Smooth muscle cell (in vitro differentiated cells): ENCODE measurements around the gene PTBP3. TPM values are rescaled to one million over a fixed set of nuclear protein-coding genes. Genes with fewer than 3 reads are reported as not detected.

Experiments
- DNase-seq: peaks from one replicate; lab custom pipeline; 2025; ENCODE audit not compliant: unreplicated experiment; lab: John Stamatoyannopoulos, UW
- H2AFZ ChIP-seq: fragments of 200-600 bp; sonication (generic); 2 replicates; pipeline ENCODE4 v1.6.0; 2016; ENCODE audit warnings: antibody characterized with exemption, low read depth, mild to moderate bottlenecking
- H3F3A ChIP-seq: fragments of 200-600 bp; sonication (generic); 2 replicates; pipeline ENCODE4 v1.6.0; 2017; ENCODE audit warnings: antibody characterized with exemption, low read depth
- H3K27ac ChIP-seq: fragments of 200-600 bp; sonication (generic); 2 replicates; pipeline ENCODE4 v1.5.1; 2016; ENCODE audit warnings: low read depth, mild to moderate bottlenecking
- H3K27me3 ChIP-seq: fragments of 200-600 bp; sonication (generic); 2 replicates; pipeline ENCODE4 v1.6.1; 2016; ENCODE audit warnings: low read depth, mild to moderate bottlenecking
- H3K36me3 ChIP-seq: fragments of 200-600 bp; sonication (generic); 2 replicates; pipeline ENCODE4 v1.5.1; 2016; ENCODE audit warnings: low read depth
- H3K4me1 ChIP-seq: fragments of 200-600 bp; sonication (generic); 2 replicates; pipeline ENCODE4 v1.5.1; 2016; ENCODE audit warnings: low read depth
- H3K4me2 ChIP-seq: fragments of 200-600 bp; sonication (generic); 2 replicates; pipeline ENCODE4 v1.6.0; 2016; ENCODE audit warnings: mild to moderate bottlenecking
- H3K4me3 ChIP-seq: fragments of 200-600 bp; sonication (generic); 2 replicates; pipeline ENCODE4 v1.5.1; 2016; ENCODE audit warnings: mild to moderate bottlenecking
- H3K79me2 ChIP-seq: fragments of 200-600 bp; sonication (generic); 2 replicates; pipeline ENCODE4 v1.6.0; 2016; ENCODE audit warnings: low read depth, mild to moderate bottlenecking
- H3K9ac ChIP-seq: fragments of 200-600 bp; sonication (generic); 2 replicates; pipeline ENCODE4 v1.6.0; 2016; ENCODE audit warnings: low read depth
- H3K9me3 ChIP-seq: fragments of 200-600 bp; sonication (generic); replicated peaks from 2 replicates; pipeline ENCODE4 v1.5.1; 2016; ENCODE audit warnings: low read depth
- H4K20me1 ChIP-seq: fragments of 200-600 bp; sonication (generic); 2 replicates; pipeline ENCODE4 v1.6.0; 2016; ENCODE audit warnings: low read depth
- WGBS: methylation state at CpG from one replicate; pipeline ENCODE4 v1.1.7; 2016; ENCODE audit warnings: low lambda C conversion rate; 5-methylcytosine and 5-hydroxymethylcytosine counted together
- polyA plus RNA-seq: library from polyadenylated mRNA; unstranded; fragments of >200 nt; fragmentation: Nextera tagmentation; extraction: Ambion mirVana; gene quantifications from 2 replicates; pipeline ENCODE4 v1.2.1, GENCODE V29; 2016
- total RNA-seq: library from RNA; depleted of rRNA; stranded (reverse); fragments of >200 nt; gene quantifications from 2 replicates; pipeline ENCODE4 v1.2.3, GENCODE V29; 2014
- TF ChIP-seq, protein P1 (sequence below): fragments of 200-600 bp; sonication (generic); IDR thresholded peaks from 2 replicates; pipeline ENCODE4 v1.5.1; 2017; ENCODE audit warnings: borderline replicate concordance, mild to moderate bottlenecking, antibody characterized with exemption; ENCODE audit not compliant: insufficient read depth, poor library complexity, severe bottlenecking

The PTBP3 gene
- total and polyA plus RNA-seq, 2 experiments from 2014 or later = 9.5 to 51.5 TPM

- Histone ChIP-seq H3K4me3 (no peak overlapping the region), H3K4me2 (no peak overlapping the region), H3K4me1 (peaks cover 17% of the 10 kb centered on the region), H3K36me3 (no peaks in the 10 kb centered on the region), H3K27me3 (no peaks in the 10 kb centered on the region), H3F3A (no peaks in the 10 kb centered on the region), H4K20me1 (peaks cover 61% of the 10 kb centered on the region), H3K79me2 (peaks cover 68% of the 10 kb centered on the region), H3K9ac (no peak overlapping the region), H2AFZ (no peak overlapping the region), H3K27ac (no peak overlapping the region), H3K9me3 (no peaks in the 10 kb centered on the region)
- WGBS = 94% methylated on average over 2 of the region's 2 CpGs
- TF ChIP-seq, protein P1, sequence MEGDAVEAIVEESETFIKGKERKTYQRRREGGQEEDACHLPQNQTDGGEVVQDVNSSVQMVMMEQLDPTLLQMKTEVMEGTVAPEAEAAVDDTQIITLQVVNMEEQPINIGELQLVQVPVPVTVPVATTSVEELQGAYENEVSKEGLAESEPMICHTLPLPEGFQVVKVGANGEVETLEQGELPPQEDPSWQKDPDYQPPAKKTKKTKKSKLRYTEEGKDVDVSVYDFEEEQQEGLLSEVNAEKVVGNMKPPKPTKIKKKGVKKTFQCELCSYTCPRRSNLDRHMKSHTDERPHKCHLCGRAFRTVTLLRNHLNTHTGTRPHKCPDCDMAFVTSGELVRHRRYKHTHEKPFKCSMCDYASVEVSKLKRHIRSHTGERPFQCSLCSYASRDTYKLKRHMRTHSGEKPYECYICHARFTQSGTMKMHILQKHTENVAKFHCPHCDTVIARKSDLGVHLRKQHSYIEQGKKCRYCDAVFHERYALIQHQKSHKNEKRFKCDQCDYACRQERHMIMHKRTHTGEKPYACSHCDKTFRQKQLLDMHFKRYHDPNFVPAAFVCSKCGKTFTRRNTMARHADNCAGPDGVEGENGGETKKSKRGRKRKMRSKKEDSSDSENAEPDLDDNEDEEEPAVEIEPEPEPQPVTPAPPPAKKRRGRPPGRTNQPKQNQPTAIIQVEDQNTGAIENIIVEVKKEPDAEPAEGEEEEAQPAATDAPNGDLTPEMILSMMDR = no peak
- no peak for DNase-seq
These were observed 52.5 kb downstream of the PTBP3 start for GRCh38 chr9:112280904-112281303.

DNA sequence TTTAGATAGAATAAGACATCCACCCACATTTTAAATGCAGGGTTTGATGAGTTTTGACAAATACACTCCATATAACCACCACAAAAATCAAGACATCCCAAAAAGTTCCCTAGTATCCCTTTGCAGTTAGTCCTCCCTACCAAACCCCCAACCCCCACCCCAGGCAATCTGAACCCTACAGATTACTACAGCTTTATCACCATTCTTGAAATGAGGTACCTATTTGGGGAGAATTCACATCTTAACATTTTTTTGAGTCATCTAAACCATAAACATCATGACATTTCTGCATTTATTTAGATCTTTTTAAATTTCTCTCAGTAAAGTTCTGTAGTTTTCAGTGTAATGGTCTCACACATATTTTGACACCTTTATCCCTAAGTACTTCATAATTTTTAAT, 53.9 kb downstream of the PTBP3 start:
- Histone ChIP-seq H3K27me3 (no peaks in the 10 kb centered on the region), H4K20me1 (peaks cover 75% of the 10 kb centered on the region), H3K9me3 (no peaks in the 10 kb centered on the region), H2AFZ (no peak overlapping the region), H3K27ac (no peak overlapping the region), H3F3A (no peaks in the 10 kb centered on the region), H3K79me2 (peaks cover 79% of the 10 kb centered on the region), H3K4me3 (no peak overlapping the region), H3K4me2 (no peak overlapping the region), H3K4me1 (peaks cover 22% of the 10 kb centered on the region), H3K9ac (no peak overlapping the region), H3K36me3 (no peaks in the 10 kb centered on the region)
- DNase-seq = no peak
- TF ChIP-seq, protein P1 = no peak

- Histone ChIP-seq H3K9me3 (no peaks in the 10 kb centered on the region), H3K4me1 (peaks cover 30% of the 10 kb centered on the region), H3K9ac (no peak overlapping the region), H3F3A (no peaks in the 10 kb centered on the region), H3K79me2 (peaks cover 73% of the 10 kb centered on the region), H3K4me2 (no peak overlapping the region), H3K36me3 (no peaks in the 10 kb centered on the region), H2AFZ (no peak overlapping the region), H3K27me3 (no peaks in the 10 kb centered on the region), H3K27ac (no peak overlapping the region), H4K20me1 (peaks cover 89% of the 10 kb centered on the region), H3K4me3 (no peak overlapping the region)
- 61% methylated on average over 3 of the region's 3 CpGs for WGBS
- no peak for DNase-seq
- TF ChIP-seq, protein P1 = no peak
These were observed 55.3 kb downstream of the PTBP3 start for GRCh38 chr9:112278152-112278551.

DNA sequence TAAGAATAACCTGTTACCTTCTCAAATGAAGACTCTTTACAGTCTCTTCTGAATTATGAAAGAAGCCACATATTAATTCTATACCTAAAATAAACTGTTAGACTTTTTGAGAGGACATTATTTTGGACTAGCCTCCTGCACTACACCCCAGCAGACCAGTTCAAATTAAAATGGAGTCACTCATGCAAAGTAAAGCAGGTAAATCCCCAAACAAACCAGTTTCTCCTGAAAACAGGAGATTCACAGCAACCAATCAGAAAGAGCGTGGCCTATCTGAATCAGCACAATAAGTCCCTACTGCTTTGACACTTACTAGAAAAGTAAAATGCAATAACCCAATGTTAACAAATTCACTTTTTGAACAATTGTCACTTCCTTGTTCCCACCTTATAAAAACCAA, 58.8 kb downstream of the PTBP3 start:
- H3K79me2 ChIP-seq = peaks cover 74% of the 10 kb centered on the region

More for the DNA sequence above, 58.8 kb downstream of the PTBP3 start:
- peaks cover 99% of the 10 kb centered on the region for H4K20me1 ChIP-seq
- no peaks in the 10 kb centered on the region for H3K27me3 ChIP-seq
- WGBS = 100% methylated on average over 1 of the region's 1 CpG
- H3K9me3 ChIP-seq = no peaks in the 10 kb centered on the region
- H3K36me3 ChIP-seq = peaks cover 5% of the 10 kb centered on the region
- no peak overlapping the region for H2AFZ ChIP-seq
- peaks cover 30% of the 10 kb centered on the region for H3K4me1 ChIP-seq
- DNase-seq = no peak
- no peak overlapping the region for H3K9ac ChIP-seq
- H3K27ac ChIP-seq = no peak overlapping the region
- TF ChIP-seq, protein P1 = no peak
- no peak overlapping the region for H3K4me2 ChIP-seq
- no peak overlapping the region for H3K4me3 ChIP-seq
- no peaks in the 10 kb centered on the region for H3F3A ChIP-seq
